GM18507 (cell line): Measurements from ENCODE around the gene SF3B6.

ENCODE experiments used
- DNase-seq: peaks from one replicate; pipeline ENCODE4 v3.0.0; 2011; ENCODE audit warnings: low read depth; ENCODE audit not compliant: insufficient read length; ENCODE audit errors: extremely low spot score
- FAIRE-seq: peaks from 2 replicates; lab custom pipeline; 2011; peaks lifted over from hg19 to GRCh38; lab: Jason Lieb, UNC

Gene SF3B6

GRCh38 chr2:24022975-24023575 lies 53.1 kb downstream of the SF3B6 start:
- FAIRE-seq (no peak), DNase-seq (no peak)

DNA sequence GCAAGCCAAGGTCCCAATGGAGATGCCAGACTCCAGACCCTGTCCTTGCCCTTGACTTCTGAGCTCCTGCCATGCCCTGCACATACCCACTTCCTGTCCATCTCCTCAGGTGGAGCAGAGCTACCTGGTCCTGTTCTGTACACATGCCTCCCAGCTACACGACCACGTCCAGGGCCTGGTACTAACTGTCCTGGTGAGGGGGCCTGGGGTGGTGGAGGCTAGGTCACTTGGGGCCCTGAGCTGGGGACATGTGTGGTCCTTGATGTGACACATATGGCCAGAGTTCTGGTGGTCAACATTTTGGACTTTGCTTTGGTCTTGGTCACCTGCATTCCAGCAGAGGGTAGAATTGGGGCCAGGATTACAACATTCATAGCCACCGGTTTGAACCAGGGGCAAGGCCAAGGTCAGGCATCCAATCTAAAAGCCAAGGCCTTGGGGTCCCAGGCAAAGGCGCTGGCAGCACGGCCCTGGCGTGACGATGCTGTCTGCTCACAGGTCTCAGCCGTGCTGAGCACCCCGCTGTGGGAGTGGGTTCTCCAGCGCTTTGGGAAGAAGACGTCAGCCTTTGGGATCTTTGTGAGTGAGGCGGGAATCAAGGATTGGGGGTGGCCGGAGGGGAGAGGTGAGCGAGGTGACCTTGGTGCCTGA lies 53.7 kb downstream of the SF3B6 start:
- no peak for FAIRE-seq

DNA sequence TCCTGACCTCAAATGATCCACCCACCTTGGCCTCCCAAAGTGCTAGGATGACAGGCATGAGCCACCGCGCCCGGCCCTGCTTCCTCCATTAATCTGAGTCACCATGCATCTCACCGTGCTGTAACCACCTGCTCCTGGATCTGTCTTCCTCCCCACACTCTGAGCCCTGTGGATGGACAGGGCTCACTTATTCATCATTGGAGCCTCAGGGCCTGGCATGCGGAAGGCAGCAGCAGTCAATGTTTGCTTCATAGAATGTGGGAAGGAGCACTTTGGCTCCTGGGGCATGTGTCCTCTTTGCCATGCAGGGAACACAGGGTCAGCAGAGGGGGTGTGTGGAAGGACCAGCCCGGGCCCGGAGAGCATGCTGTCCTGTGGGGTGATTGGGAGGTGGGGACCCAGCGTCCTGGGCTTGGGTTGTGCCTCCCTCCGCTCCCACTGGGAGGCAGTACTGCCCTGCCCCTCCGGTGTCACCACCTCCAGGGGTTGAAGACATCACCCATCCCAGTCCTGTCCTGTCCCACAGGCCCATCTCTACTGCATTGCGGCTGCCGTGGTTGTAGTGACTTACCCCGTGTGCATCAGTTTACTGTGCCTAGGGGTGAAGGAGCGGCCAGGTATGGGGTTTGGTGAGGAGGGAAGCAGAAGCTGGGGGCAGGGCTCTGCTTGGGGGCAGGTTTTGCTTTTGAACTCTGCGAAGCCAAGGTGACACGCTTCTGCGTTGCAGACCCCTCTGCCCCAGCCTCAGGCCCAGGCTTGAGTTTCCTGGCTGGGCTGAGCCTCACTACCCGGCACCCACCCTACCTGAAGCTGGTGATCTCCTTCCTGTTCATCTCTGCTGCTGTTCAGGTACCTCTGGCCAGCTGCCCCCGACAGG lies 54.8 kb downstream of the SF3B6 start:
- DNase-seq (no peak), FAIRE-seq (no peak)

More for the DNA sequence above, 53.7 kb downstream of the SF3B6 start:
- no peak for DNase-seq

DNA sequence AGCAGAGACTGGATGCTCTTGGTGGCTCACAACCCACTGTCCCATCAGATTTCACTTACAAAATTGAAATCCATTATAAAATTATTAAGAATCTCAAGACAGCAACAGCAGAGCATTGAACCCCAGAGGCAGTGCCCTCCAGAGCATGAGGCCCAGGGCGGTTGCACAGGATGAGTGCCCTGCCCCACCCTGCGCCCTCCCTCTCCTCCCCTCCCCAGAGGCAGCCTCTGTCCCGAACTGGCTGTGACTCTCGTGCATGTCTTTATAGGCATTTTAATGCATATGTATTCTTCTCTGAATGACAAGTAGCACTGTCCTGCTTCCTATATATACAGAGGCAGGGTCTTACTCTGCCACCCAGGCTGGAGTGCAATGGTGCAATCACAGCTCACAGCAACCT lies 55.9 kb downstream of the SF3B6 start:
- no peak for FAIRE-seq

DNA sequence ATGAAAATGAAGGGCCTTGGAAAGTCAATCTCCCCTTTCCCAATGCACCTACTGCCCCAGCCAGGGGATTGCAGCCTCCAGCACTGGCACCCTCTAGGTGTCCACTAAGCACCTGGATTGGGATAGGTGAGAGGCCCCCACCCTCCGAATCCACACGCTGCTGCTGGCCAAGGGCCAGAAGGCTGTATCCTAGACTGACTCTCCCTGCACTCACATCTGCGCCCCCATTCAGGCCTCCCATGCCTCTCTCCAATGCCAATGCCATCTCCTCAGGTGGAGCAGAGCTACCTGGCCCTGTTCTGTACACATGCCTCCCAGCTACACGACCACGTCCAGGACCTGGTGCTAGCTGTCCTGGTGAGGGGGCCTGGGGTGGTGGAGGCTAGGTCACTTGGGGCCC lies 56.4 kb downstream of the SF3B6 start:
- no peak for DNase-seq
- FAIRE-seq, result no peak

More for the DNA sequence above, 55.9 kb downstream of the SF3B6 start:
- DNase-seq, result no peak

GRCh38 chr2:24018241-24018640 lies 57.9 kb downstream of the SF3B6 start:
- DNase-seq, result no peak
- FAIRE-seq, result no peak

GRCh38 chr2:24017711-24018110 lies 58.4 kb downstream of the SF3B6 start:
- DNase-seq (no peak), FAIRE-seq (no peak)
